Neural cell (in vitro differentiated cells): ENCODE data around the gene CCND1. TPM values are rescaled to one million over a fixed set of nuclear protein-coding genes. Genes with fewer than 3 reads are reported as not detected.
"Not testable (repeated sequence)": the region's sequence is repeated elsewhere in the genome, so short reads cannot be mapped to it uniquely, and the experiment has no call there.

Experiments
- H2AFZ ChIP-seq: fragments of 200-600, 300-800 bp; sonication (generic), shearing (Covaris generic); 2 replicates; pipeline ENCODE4 v1.6.0; 2014; ENCODE audit warnings: low read depth, mild to moderate bottlenecking, antibody characterized with exemption, low read length, moderate library complexity
- H3F3A ChIP-seq: fragments of 200-600 bp; shearing (Covaris generic); 2 replicates; pipeline ENCODE4 v1.6.1; 2016; ENCODE audit warnings: mild to moderate bottlenecking, moderate library complexity, mixed read lengths, antibody characterized with exemption, low read length; ENCODE audit not compliant: insufficient read depth, poor library complexity, severe bottlenecking
- H3K27ac ChIP-seq: fragments of 200-600, 300-800 bp; sonication (generic), shearing (Covaris generic); 2 replicates; pipeline ENCODE4 v1.5.1; 2014; ENCODE audit warnings: mild to moderate bottlenecking, low read length, moderate library complexity
- H3K27me3 ChIP-seq: fragments of 300-800, 200-600 bp; sonication (generic), shearing (Covaris generic); 2 replicates; pipeline ENCODE4 v1.6.0; 2014; ENCODE audit warnings: mild to moderate bottlenecking, low read depth, low read length, moderate library complexity; ENCODE audit not compliant: insufficient read depth
- H3K36me3 ChIP-seq: fragments of 300-800, 200-600 bp; sonication (generic), shearing (Covaris generic); 2 replicates; pipeline ENCODE4 v1.5.1; 2014; ENCODE audit warnings: mild to moderate bottlenecking, antibody characterized with exemption, low read length, moderate library complexity; ENCODE audit not compliant: insufficient read depth
- H3K4me2 ChIP-seq: fragments of 300-800, 200-600 bp; sonication (generic), shearing (Covaris generic); 2 replicates; pipeline ENCODE4 v1.6.0; 2014; ENCODE audit warnings: mild to moderate bottlenecking, low read length
- H3K4me3 ChIP-seq: fragments of 300-800, 200-600 bp; sonication (generic), shearing (Covaris generic); 2 replicates; pipeline ENCODE4 v1.5.1; 2014; ENCODE audit warnings: mild to moderate bottlenecking, low read length, moderate library complexity
- H3K79me2 ChIP-seq: fragments of 200-600 bp; shearing (Covaris generic); replicated peaks from 2 replicates; pipeline ENCODE4 v1.6.0; 2014; ENCODE audit warnings: mild to moderate bottlenecking, low read length, moderate library complexity; ENCODE audit not compliant: insufficient read depth
- H3K9ac ChIP-seq: fragments of 300-800, 200-600 bp; sonication (generic), shearing (Covaris generic); 2 replicates; pipeline ENCODE4 v1.6.1; 2016; ENCODE audit warnings: mild to moderate bottlenecking, low read length, mixed read lengths
- H3K9me2 ChIP-seq: fragments of 200-600 bp; shearing (Covaris generic); 2 replicates; pipeline ENCODE4 v1.6.1; 2016; ENCODE audit warnings: mild to moderate bottlenecking, low read length, mixed read lengths; ENCODE audit not compliant: insufficient read depth
- H3K9me3 ChIP-seq: fragments of 200-600, 300-800 bp; sonication (generic), shearing (Covaris generic); 2 replicates; pipeline ENCODE4 v1.6.1; 2016; ENCODE audit warnings: mild to moderate bottlenecking, mixed run types, low read length, moderate library complexity, mixed read lengths
- H4K20me1 ChIP-seq: fragments of 200-600 bp; shearing (Covaris generic); 2 replicates; pipeline ENCODE4 v1.6.1; 2016; ENCODE audit warnings: mild to moderate bottlenecking, mixed run types; ENCODE audit not compliant: insufficient read depth
- CTCF ChIP-seq: fragments of 450-650 bp; IDR thresholded peaks from 2 replicates; pipeline ENCODE4 v1.5.1; 2014; ENCODE audit warnings: antibody characterized with exemption, mild to moderate bottlenecking, moderate library complexity; ENCODE audit not compliant: poor library complexity, severe bottlenecking
- EP300 ChIP-seq: fragments of 450-650 bp; conservative IDR thresholded peaks from 2 replicates; pipeline ENCODE4 v1.6.1; 2014; ENCODE audit warnings: antibody characterized with exemption, mild to moderate bottlenecking, moderate library complexity; ENCODE audit not compliant: poor library complexity, severe bottlenecking
- EZH2 ChIP-seq: fragments of 200-600, 300-800 bp; shearing (Covaris generic), sonication (generic); IDR thresholded peaks from 2 replicates; pipeline ENCODE4 v1.6.1; 2014; ENCODE audit warnings: antibody characterized with exemption, low read length, borderline replicate concordance, mild to moderate bottlenecking; ENCODE audit not compliant: insufficient read depth, poor library complexity, severe bottlenecking
- MXI1 ChIP-seq: fragments of 450-650 bp; conservative IDR thresholded peaks from 2 replicates; pipeline ENCODE4 v1.6.1; 2014; ENCODE audit warnings: antibody characterized with exemption, mild to moderate bottlenecking; ENCODE audit not compliant: poor library complexity, severe bottlenecking
- POLR2AphosphoS5 ChIP-seq: IDR thresholded peaks from 2 replicates; pipeline ENCODE4 v1.6.1; 2012
- RAD21 ChIP-seq: fragments of 450-650 bp; conservative IDR thresholded peaks from 2 replicates; pipeline ENCODE4 v1.6.1; 2014; ENCODE audit warnings: antibody characterized with exemption, mild to moderate bottlenecking, moderate library complexity
- REST ChIP-seq: IDR thresholded peaks from 2 replicates; pipeline ENCODE4 v1.6.1; 2012; ENCODE audit warnings: borderline replicate concordance
- SMC3 ChIP-seq: fragments of 450-650 bp; conservative IDR thresholded peaks from 2 replicates; pipeline ENCODE4 v1.6.1; 2014; ENCODE audit warnings: antibody characterized with exemption, mild to moderate bottlenecking, moderate library complexity; ENCODE audit not compliant: poor library complexity
- TAF1 ChIP-seq: IDR thresholded peaks from 2 replicates; pipeline ENCODE4 v1.6.1; 2012; ENCODE audit warnings: low read depth
- polyA plus RNA-seq: library from polyadenylated mRNA; depleted of rRNA; stranded (reverse); fragments of >200 nt; gene quantifications from 2 replicates; pipeline ENCODE4 v1.2.3, GENCODE V29; 2014

Gene CCND1
- polyA plus RNA-seq, 1 donor from 2014 or later, result 2.7 TPM

GRCh38 chr11:69618237-69618636, 22.7 kb upstream of the CCND1 start:
- Histone ChIP-seq H3K9me3 (no peaks in the 10 kb centered on the region), H3K27me3 (no peaks in the 10 kb centered on the region), H3K9ac (no peak overlapping the region), H3K36me3 (no peaks in the 10 kb centered on the region), H3F3A (no peaks in the 10 kb centered on the region), H3K27ac (no peak overlapping the region), H4K20me1 (no peaks in the 10 kb centered on the region), H3K79me2 (no peaks in the 10 kb centered on the region), H3K4me2 (no peak overlapping the region), H3K4me3 (no peak overlapping the region), H2AFZ (no peak overlapping the region), H3K9me2 (no peaks in the 10 kb centered on the region)
- no peak for TF ChIP-seq EP300

GRCh38 chr11:69620683-69621290, 20.2 kb upstream of the CCND1 start:
- H3K9me2 ChIP-seq, result no peaks in the 10 kb centered on the region
- no peak overlapping the region for H2AFZ ChIP-seq
- H3K9me3 ChIP-seq, result no peaks in the 10 kb centered on the region
- TF ChIP-seq REST (no peak), MXI1 (no peak), EZH2 (no peak), SMC3 (no peak), POLR2AphosphoS5 (no peak), EP300 (no peak), CTCF (no peak), TAF1 (no peak), RAD21 (no peak)
- H3K9ac ChIP-seq, result no peak overlapping the region
- no peak overlapping the region for H3K27ac ChIP-seq
- H3K79me2 ChIP-seq, result no peaks in the 10 kb centered on the region
- no peaks in the 10 kb centered on the region for H3F3A ChIP-seq
- H4K20me1 ChIP-seq, result no peaks in the 10 kb centered on the region
- no peak overlapping the region for H3K4me3 ChIP-seq
- no peaks in the 10 kb centered on the region for H3K36me3 ChIP-seq
- no peaks in the 10 kb centered on the region for H3K27me3 ChIP-seq
- no peak overlapping the region for H3K4me2 ChIP-seq

GRCh38 chr11:69622097-69622681, 18.8 kb upstream of the CCND1 start:
- H3F3A ChIP-seq, H3K9ac ChIP-seq, H2AFZ ChIP-seq, H3K9me3 ChIP-seq, H3K4me2 ChIP-seq, H3K4me3 ChIP-seq, H3K79me2 ChIP-seq, H3K27me3 ChIP-seq, H3K9me2 ChIP-seq, H3K27ac ChIP-seq, H3K36me3 ChIP-seq, H4K20me1 ChIP-seq: not testable (repeated sequence)
